RWPE2 (cell line): ENCODE measurements around the gene BFSP2.
"Not testable (repeated sequence)": the region's sequence is repeated elsewhere in the genome, so short reads cannot be mapped to it uniquely, and the experiment has no call there.

Source experiments
- ATAC-seq: fragments of 200-7000 bp; cut with Tn5 transposase; 3 replicates; pipeline ENCODE4 v1.9.1; 2021; ENCODE audit warnings: low read depth
- DNase-seq: peaks from one replicate; pipeline ENCODE4 v3.0.0-alpha.2; 2020; ENCODE audit warnings: low spot score
- H3K27ac ChIP-seq: fragments of 450-650 bp; 2 replicates; pipeline ENCODE4 v1.5.1; 2017; ENCODE audit warnings: mild to moderate bottlenecking; ENCODE audit not compliant: poor library complexity, severe bottlenecking
- H3K27me3 ChIP-seq: fragments of 250-450 bp; sonication (Bioruptor Pico); 2 replicates; pipeline ENCODE4 v1.5.1; 2021; ENCODE audit warnings: mild to moderate bottlenecking, moderate library complexity; ENCODE audit not compliant: insufficient read depth, poor library complexity, severe bottlenecking
- H3K36me3 ChIP-seq: fragments of 250-450 bp; sonication (Bioruptor Pico); 2 replicates; pipeline ENCODE4 v1.5.1; 2020; ENCODE audit warnings: low read depth, mild to moderate bottlenecking, moderate library complexity
- H3K4me1 ChIP-seq: fragments of 250-450 bp; sonication (Bioruptor Pico); 2 replicates; pipeline ENCODE4 v1.5.1; 2021; ENCODE audit warnings: mild to moderate bottlenecking, moderate library complexity; ENCODE audit not compliant: insufficient read depth, poor library complexity, severe bottlenecking
- H3K4me3 ChIP-seq: fragments of 250-450 bp; sonication (Bioruptor Pico); 2 replicates; pipeline ENCODE4 v1.5.1; 2021; ENCODE audit warnings: mild to moderate bottlenecking, moderate library complexity; ENCODE audit not compliant: severe bottlenecking
- H3K9me3 ChIP-seq: fragments of 250-450 bp; sonication (Bioruptor Pico); 2 replicates; pipeline ENCODE4 v1.5.1; 2021; ENCODE audit warnings: mild to moderate bottlenecking, moderate library complexity; ENCODE audit not compliant: severe bottlenecking
- CTCF ChIP-seq: fragments of 450-650 bp; IDR thresholded peaks from one replicate; pipeline ENCODE4 v1.5.1; 2017; ENCODE audit warnings: mild to moderate bottlenecking, moderate library complexity; ENCODE audit not compliant: poor library complexity, severe bottlenecking

The BFSP2 gene

GRCh38 chr3:133467780-133468179 lies 67.9 kb downstream of the BFSP2 start:
- ATAC-seq (no peak), DNase-seq (no peak)
- H3K9me3 ChIP-seq: no peaks in the 10 kb centered on the region
- TF ChIP-seq CTCF: no peak
- no peak overlapping the region for H3K27ac ChIP-seq
- H3K4me3 ChIP-seq: no peak overlapping the region
- no peaks in the 10 kb centered on the region for H3K27me3 ChIP-seq
- H3K4me1 ChIP-seq: no peaks in the 10 kb centered on the region
- H3K36me3 ChIP-seq: no peaks in the 10 kb centered on the region

- ATAC-seq: no peak
- no peaks in the 10 kb centered on the region for H3K36me3 ChIP-seq
- TF ChIP-seq CTCF: no peak
Observed at GRCh38 chr3:133468251-133468721, 68.4 kb downstream of the BFSP2 start.

GRCh38 chr3:133469140-133469731 lies 69.4 kb downstream of the BFSP2 start:
- TF ChIP-seq CTCF: no peak
- no peaks in the 10 kb centered on the region for H3K4me1 ChIP-seq
- H3K4me3 ChIP-seq: no peak overlapping the region
- ATAC-seq (no peak), DNase-seq (no peak)
- H3K27me3 ChIP-seq: no peaks in the 10 kb centered on the region
- H3K9me3 ChIP-seq: no peaks in the 10 kb centered on the region
- no peak overlapping the region for H3K27ac ChIP-seq
- no peaks in the 10 kb centered on the region for H3K36me3 ChIP-seq

More at GRCh38 chr3:133468251-133468721, 68.4 kb downstream of the BFSP2 start:
- DNase-seq: no peak
- Histone ChIP-seq H3K27me3 (no peaks in the 10 kb centered on the region), H3K9me3 (no peaks in the 10 kb centered on the region), H3K27ac (no peak overlapping the region), H3K4me3 (no peak overlapping the region), H3K4me1 (no peaks in the 10 kb centered on the region)

- H3K36me3 ChIP-seq: no peaks in the 10 kb centered on the region
- H3K4me3 ChIP-seq: no peak overlapping the region
- H3K4me1 ChIP-seq: no peaks in the 10 kb centered on the region
- ATAC-seq (peak; percentile 78), DNase-seq (no peak)
- no peaks in the 10 kb centered on the region for H3K27me3 ChIP-seq
- TF ChIP-seq CTCF: no peak
- H3K27ac ChIP-seq: no peak overlapping the region
- no peaks in the 10 kb centered on the region for H3K9me3 ChIP-seq
Observed at GRCh38 chr3:133472242-133472641, 72.4 kb downstream of the BFSP2 start.

GRCh38 chr3:133472889-133473288 lies 73.0 kb downstream of the BFSP2 start:
- no peak for ATAC-seq
- Histone ChIP-seq H3K27ac (no peak overlapping the region), H3K4me3 (no peak overlapping the region), H3K4me1 (no peaks in the 10 kb centered on the region), H3K27me3 (no peaks in the 10 kb centered on the region), H3K36me3 (no peaks in the 10 kb centered on the region), H3K9me3 (no peaks in the 10 kb centered on the region)
- no peak for DNase-seq
- TF ChIP-seq CTCF: no peak

- ATAC-seq, H3K4me1 ChIP-seq, H3K4me3 ChIP-seq: not testable (repeated sequence)
Observed at GRCh38 chr3:133473472-133474191, 73.8 kb downstream of the BFSP2 start.

More at GRCh38 chr3:133473472-133474191, 73.8 kb downstream of the BFSP2 start:
- H3K9me3 ChIP-seq, H3K36me3 ChIP-seq, H3K27me3 ChIP-seq, DNase-seq, H3K27ac ChIP-seq: not testable (repeated sequence)
